ENCODE measurements around the gene SMARCA1.

Gene SMARCA1

GRCh38 chrX:129525896-129526295 is 2.6 kb upstream of the SMARCA1 start:
- no peak for DNase-seq

- peak; percentile 13 for DNase-seq
Observed at GRCh38 chrX:129525162-129525561, 1.9 kb upstream of the SMARCA1 start.

GRCh38 chrX:129524250-129524850 is 1.1 kb upstream of the SMARCA1 start:
- no peak for DNase-seq

DNA sequence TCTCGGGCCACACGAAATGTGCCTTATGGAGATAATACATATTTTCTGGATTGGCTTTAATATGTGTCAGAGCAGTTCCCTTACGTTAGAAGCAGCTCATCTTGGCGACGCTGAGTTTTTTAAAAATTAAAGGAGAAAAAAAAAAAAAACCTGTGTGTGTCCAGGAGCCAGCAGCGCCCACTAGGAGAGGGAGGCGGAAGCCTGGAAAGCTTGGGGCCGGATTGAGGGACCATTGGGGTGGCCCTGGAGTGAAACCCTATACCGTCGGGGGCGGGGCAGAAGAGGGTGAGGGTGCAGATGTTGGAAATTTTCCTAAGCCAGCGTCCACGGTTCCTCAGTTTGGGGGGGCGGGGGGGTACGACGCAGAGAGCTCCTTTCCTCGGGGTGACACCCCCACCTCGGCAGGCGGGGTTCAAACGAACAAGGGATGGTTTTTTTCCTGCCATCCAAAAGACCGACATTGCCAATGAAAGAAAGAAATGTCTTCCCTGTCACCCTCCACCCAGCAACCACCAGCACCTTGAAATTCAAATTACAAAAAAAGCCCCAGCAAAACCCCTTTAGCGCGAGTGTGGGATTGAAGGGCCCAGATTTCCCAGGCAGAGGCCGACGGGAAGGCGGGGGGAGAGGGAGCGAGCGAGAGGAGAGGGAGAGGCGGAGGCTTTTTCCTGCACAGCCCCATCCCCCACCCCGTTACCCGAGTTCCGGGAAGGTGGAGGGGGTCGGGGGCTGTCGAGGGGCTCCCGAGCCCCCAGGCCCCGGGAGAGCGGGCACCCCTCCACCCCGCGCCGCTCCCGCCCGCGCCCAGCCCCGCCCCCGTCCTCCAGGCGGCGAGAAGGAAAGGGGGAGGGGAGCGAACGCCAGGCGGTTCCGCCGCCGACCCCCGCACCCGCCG is 859 bp downstream of the SMARCA1 start:
- peak; percentile 71 for DNase-seq

GRCh38 chrX:129520151-129520550 is 3.1 kb downstream of the SMARCA1 start:
- no peak for DNase-seq

GRCh38 chrX:129516402-129516801 is 6.9 kb downstream of the SMARCA1 start:
- DNase-seq, result no peak

- DNase-seq, result no peak
Observed at GRCh38 chrX:129512409-129512808, 10.9 kb downstream of the SMARCA1 start.

DNA sequence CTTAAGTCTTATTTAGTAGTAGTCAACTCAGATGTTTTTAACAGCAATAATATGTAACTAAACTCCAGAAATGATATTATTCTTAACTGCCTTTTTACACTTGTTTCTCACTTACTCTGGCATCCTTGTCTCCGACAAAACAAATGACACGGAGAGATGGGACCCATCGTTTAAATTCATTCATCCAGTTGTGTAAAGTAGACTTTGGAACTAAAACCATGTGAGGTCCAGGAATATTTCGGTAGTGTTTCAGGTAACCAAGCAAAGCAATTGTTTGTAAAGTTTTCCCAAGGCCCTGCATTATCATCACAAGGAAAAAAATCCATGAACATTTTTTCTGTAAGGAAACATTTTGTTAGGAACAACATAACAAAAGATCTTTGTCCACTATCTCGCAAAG is 11.6 kb downstream of the SMARCA1 start:
- DNase-seq, result no peak

DNA sequence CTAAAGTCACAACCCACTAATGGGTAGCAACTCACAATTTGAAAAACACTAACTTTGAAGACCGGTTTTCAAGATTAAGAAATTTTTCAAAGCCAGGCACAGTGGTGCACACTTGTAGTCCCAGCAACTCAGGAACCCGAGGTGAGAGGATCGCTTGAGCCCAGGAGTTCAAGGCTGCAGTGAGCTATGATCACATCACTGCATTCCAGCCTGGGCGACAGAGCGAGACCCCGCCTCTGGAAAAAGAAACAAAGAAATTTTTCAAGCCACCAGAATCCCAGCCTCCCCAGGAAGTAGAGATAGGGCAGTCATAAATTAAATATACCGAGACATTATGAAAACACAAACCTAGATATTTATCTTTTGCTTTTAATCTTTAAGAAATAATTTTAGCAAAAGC is 13.0 kb downstream of the SMARCA1 start:
- no peak for DNase-seq

DNA sequence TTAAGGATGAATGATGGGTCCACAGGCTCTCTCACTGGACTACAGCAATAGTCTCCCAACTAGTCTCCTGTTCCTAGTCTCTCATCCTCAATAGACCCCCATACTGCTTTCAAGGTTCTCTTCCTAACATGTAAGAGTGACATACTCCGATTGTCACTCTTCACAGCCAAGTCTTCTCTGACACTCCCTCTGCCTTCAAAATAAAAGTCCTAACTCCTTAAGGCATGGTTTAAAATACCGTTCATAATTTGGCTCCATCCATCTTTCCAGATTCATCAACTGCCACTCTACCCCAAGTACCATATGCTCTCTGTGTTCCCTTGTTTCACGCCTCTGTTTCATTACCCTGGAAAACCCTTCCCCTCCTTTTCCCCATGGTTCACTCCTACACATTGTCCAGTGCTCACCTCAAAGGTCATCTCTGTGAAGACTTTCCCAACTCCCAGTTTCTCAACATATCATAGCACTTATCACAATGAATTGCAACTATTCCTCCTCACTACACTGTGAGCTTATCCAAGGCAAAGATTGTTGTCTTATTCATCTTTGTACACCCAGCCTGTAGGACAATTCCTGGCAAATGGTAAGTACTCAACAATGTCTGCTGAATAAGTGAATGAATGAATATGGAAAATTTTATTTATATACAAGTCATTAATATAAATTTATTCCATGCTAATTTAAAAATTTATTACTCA is 26.0 kb downstream of the SMARCA1 start:
- no peak for DNase-seq

DNA sequence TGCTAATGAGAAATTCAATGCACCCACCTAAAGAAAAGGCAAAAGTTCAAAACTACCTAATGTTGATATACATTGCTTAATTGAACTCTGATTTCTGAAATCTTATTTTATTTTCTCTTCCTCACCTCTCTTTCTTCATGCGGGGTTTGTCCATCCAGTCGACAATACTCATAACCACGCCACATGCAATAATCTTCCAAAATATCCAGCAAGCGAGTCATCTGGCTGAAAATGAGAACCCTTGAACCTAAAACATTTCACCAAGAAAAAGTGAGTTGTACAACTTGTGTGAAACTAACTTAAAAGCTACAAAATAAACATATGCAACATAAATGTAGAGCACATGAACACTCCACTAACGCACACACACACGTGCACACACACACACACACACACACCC is 26.7 kb downstream of the SMARCA1 start:
- DNase-seq, result no peak

DNA sequence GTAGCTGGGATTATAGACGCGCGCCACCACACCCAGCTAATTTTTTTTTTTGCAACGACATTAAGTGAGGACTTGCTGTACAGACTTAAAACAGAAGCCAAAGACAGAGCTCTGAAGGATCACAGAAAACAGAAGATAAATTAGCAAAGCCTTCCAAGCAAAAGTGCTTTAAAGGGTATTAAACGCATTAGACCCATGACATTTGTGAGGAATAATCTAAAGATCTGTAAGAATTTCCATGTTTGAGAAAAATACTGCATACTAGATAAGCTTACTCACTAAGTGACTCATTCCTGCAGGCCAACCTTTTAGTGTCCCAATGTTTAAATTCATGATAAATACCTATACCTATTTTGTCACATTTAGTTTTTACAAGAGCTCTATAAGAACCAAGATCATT is 27.4 kb downstream of the SMARCA1 start:
- DNase-seq, result no peak

DNA sequence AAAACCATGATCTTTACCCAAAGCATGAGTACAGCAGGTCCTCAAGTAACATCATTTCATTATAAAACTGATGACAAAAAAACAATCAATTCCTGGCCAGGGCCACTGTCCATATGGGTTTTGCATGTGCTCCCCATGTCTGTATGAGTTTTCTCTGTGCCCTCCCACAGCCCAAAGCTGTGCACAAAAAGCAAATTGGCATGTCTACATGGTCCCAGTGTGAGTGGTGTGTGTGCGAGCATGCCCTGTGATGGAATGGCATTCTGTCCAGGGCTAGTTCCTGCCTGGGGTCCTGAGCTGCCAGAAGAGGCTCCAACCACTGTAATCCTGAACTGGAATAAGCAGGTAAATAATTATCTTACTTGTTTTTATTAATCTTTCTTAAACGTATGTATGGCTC is 28.4 kb downstream of the SMARCA1 start:
- DNase-seq, result no peak

DNA sequence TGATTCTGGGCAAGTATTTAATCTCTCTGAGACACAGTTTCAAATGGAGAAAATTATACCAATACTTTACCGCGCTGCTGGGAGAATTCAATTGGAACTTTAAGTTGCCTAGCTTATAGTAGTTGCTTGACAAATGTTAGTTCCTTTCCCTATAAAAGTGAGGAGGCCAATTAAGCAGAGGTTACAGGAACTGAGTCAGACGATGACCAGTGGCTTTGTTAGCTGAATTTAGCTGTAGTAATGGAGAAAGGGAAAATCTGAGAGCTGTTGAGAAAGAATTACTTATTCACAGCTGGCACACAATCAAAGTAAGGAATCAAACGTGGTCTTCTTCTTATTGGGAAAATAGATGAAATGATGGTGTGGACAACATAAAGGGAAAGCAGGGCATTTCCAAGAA is 29.6 kb downstream of the SMARCA1 start:
- no peak for DNase-seq

DNA sequence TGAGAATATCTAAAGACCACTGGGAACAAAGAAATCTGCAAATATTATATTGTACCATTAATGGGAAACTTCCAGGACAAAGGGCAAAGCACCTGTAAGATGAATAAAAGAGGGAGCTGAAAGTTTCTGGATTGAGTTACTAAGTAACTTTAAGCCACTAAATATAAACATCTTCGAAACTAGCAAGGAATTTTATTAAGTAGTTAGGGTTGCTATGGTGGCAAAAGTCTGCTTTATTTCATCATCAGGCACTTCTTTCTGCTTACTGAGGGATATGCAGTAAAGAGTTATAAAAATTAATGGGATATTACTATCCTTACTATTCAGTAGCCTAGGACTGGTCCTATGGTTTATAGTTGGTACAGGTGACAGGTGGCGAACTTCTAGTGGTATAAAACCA is 33.0 kb downstream of the SMARCA1 start:
- DNase-seq, result no peak

DNA sequence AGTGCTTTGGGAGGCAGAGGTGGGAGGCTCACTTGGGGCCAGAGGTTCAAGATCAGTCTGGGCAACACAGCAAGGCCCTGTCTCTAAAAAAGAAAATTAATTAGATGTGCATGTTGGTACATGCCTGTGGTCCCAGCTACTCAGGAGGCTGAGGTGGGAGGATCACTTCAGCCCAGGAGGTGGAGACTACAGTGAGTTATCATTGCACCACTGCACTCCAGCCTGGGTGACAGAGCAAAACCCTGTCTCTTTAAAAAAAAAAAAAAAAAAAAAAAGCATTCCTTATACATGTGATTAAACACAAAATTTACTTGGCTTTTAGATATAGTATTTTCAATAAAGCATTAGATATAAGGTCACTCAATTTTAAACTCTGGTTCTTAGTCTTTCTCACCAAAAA is 34.9 kb downstream of the SMARCA1 start:
- no peak for DNase-seq

- DNase-seq, result no peak
Observed at GRCh38 chrX:129480889-129481288, 42.4 kb downstream of the SMARCA1 start.

DNA sequence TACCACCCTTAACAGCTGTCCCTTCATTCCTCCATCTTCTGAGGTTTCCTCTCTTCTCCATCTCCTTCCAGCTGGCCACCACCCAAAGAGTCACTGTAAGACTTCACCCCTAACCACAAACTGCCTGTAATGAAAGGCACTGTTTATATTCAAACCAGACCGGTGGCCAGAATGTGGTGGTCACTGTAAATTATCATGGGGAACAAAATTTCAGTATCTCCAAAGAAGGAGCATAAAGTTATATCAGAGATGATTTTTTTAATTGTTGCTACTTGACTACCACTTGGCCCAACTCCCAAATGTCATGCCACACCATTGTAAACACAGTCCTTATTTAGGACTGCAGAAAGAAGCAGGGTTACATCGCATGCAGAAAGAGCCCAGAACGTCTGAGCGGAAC is 44.8 kb downstream of the SMARCA1 start:
- no peak for DNase-seq

DNA sequence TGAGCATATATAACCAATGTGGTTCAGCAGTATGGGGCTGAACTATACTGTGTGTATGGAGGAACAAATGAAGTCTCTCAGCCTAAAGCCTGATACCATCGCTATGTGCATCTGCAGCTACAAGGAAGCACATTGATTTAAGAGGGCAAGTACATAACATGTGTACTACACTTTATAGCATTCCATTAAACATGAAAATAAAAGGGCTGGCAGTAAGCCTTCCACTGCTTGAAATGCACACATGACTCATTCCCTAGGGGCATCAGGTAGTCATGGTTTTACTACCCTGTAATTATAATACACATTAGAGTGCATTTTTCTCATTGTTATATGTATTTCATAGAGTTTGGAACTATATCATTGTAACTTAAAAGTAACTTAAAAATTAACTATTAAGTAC is 51.2 kb downstream of the SMARCA1 start:
- no peak for DNase-seq

GRCh38 chrX:129462707-129463106 is 60.6 kb downstream of the SMARCA1 start:
- no peak for DNase-seq

DNA sequence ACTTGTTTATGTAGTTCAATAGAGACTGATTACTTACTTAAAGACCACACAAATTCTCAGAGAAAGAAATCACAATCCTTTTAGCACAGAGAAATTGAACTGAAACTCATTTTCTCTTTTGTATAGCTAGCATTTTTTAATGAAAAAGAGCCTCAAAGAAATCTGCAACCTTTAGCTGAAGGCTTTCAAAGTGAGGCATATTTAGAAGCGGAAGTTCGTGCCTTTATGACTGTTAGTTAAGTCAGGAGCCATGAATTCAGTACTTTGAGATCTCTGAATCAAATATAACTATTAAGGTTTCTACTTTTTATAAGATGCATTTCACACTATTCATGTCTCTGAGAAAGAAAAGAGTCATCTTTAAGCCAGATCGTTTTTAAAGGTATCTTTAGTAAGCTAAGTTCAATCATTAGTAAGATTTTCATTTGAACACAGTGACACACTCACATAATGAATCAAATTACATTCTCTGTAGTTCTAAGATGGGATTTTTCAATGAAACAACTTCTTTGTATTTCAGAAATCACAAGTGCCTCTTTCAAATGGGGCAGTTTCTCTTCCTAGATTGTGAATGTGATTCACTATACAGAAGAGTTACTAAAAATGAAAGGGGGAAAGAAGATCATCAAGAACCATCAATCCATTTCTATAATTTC is 61.4 kb downstream of the SMARCA1 start:
- DNase-seq, result no peak

DNA sequence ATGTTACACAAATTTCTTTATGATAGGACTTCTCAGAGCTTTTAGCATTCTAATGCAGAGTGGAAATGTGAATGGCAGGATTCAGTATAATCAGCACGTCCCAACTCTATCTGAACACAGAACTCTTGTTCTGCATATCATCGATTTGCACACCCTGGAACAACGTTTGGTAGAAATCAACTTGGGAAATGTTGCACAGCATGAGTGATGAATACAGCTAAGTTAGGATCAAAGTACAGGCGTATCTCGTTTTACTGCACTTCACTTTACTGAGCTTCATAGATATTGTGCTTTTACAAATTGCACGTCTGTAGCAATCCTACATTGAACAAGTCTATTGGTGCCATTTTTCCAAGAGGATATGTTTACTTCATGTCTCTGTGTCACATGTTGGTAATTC is 70.8 kb downstream of the SMARCA1 start:
- no peak for DNase-seq

DNA sequence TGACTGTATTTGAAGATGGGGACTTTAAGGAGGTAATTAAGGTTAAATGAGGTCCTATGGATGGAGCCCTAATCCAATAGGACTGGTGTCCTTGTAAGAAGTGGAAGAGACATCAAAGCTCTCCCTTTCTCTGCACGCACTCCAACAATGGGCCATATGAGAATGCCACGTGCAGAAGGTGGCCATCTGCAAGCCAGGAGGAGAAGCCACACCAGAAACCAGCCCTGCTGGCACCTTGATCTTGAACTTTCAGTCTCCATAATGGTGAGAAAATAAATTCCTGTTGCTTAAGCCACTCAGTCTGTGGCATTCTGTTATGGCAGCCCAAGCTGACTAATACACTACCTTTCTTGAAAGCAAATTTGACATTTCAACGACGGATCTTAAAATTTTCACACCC is 73.2 kb downstream of the SMARCA1 start:
- DNase-seq, result no peak

DNA sequence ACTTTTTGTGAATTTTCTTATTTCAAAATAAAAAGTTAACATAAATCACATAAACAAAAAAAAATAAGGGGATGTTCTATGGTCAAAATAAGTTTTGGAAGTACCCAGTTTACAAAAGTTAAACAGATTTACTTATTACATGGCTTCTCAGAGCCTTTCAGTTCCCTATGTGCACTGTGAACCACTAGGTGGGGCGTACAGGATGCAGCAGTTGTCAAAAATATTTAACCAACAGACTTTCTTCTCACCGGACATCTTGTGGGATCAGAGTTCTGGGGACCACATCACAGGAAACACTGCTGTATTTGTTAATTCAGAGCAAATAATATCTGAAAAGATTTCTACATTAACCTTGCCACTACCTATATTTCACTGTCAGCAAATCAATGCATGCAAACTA is 74.1 kb downstream of the SMARCA1 start:
- no peak for DNase-seq

Data from NCI-H146 (cell line).